ENCODE measurements around the gene STAG1. TPM values are rescaled to one million over a fixed set of nuclear protein-coding genes. Genes with fewer than 3 reads are reported as not detected.
"Not testable (repeated sequence)": the region's sequence is repeated elsewhere in the genome, so short reads cannot be mapped to it uniquely, and the experiment has no call there.

STAG1 gene
- polyA plus RNA-seq, 1 donor from 2014 or later, result 30.8 TPM

- H3K36me3 ChIP-seq (ENCODE audit: insufficient read depth, low read length), result peaks cover 5% of the 10 kb centered on the region
These were observed 275.9 kb downstream of the STAG1 start for GRCh38 chr3:136476280-136476679.

GRCh38 chr3:136474876-136475275 lies 277.3 kb downstream of the STAG1 start:
- not testable (repeated sequence) for H3K27ac ChIP-seq (ENCODE audit: low read length); H4K20me1 ChIP-seq (ENCODE audit: insufficient read depth); H3F3A ChIP-seq (ENCODE audit: insufficient read depth, low read length, poor library complexity, severe bottlenecking); H3K36me3 ChIP-seq (ENCODE audit: insufficient read depth, low read length); H2AFZ ChIP-seq (ENCODE audit: low read depth, low read length); H3K4me2 ChIP-seq (ENCODE audit: low read length); H3K9ac ChIP-seq (ENCODE audit: low read length); H3K9me2 ChIP-seq (ENCODE audit: insufficient read depth, low read length); H3K9me3 ChIP-seq (ENCODE audit: low read length); H3K79me2 ChIP-seq (replicated peaks; ENCODE audit: insufficient read depth, low read length); H3K4me3 ChIP-seq (ENCODE audit: low read length); H3K27me3 ChIP-seq (ENCODE audit: insufficient read depth, low read depth, low read length)

More at GRCh38 chr3:136476280-136476679, 275.9 kb downstream of the STAG1 start:
- Histone ChIP-seq H4K20me1 (ENCODE audit: insufficient read depth) (no peaks in the 10 kb centered on the region), H2AFZ (ENCODE audit: low read depth, low read length) (no peak overlapping the region), H3K9me3 (ENCODE audit: low read length) (no peaks in the 10 kb centered on the region), H3K4me2 (ENCODE audit: low read length) (no peak overlapping the region), H3F3A (ENCODE audit: insufficient read depth, low read length, poor library complexity, severe bottlenecking) (no peaks in the 10 kb centered on the region), H3K9ac (ENCODE audit: low read length) (no peak overlapping the region), H3K4me3 (ENCODE audit: low read length) (no peak overlapping the region), H3K27ac (ENCODE audit: low read length) (no peak overlapping the region), H3K27me3 (ENCODE audit: insufficient read depth, low read depth, low read length) (no peaks in the 10 kb centered on the region), H3K79me2 (replicated peaks; ENCODE audit: insufficient read depth, low read length) (no peaks in the 10 kb centered on the region), H3K9me2 (ENCODE audit: insufficient read depth, low read length) (no peaks in the 10 kb centered on the region)
- no peak for TF ChIP-seq REST (IDR thresholded peaks at IDR 0.05; ENCODE audit: borderline replicate concordance)
- TF ChIP-seq CTCF (IDR thresholded peaks at IDR 0.05; ENCODE audit: poor library complexity, severe bottlenecking), result no peak
- no peak for TF ChIP-seq MXI1 (conservative IDR thresholded peaks at IDR 0.05; ENCODE audit: poor library complexity, severe bottlenecking)
- TF ChIP-seq EZH2 (IDR thresholded peaks at IDR 0.05; ENCODE audit: borderline replicate concordance, insufficient read depth, low read length, poor library complexity, severe bottlenecking), result no peak
- no peak for TF ChIP-seq TAF1 (IDR thresholded peaks at IDR 0.05; ENCODE audit: low read depth)
- no peak for TF ChIP-seq SMC3 (conservative IDR thresholded peaks at IDR 0.05; ENCODE audit: poor library complexity)
- no peak for TF ChIP-seq RAD21 (conservative IDR thresholded peaks at IDR 0.05)
- TF ChIP-seq EP300 (conservative IDR thresholded peaks at IDR 0.05; ENCODE audit: poor library complexity, severe bottlenecking), result no peak
- TF ChIP-seq POLR2AphosphoS5 (IDR thresholded peaks at IDR 0.05), result no peak

All from neural cell (in vitro differentiated cells).